ENCODE measurements around the gene TMSB15C. TPM values are rescaled to one million over a fixed set of nuclear protein-coding genes. Genes with fewer than 3 reads are reported as not detected.

The TMSB15C gene
- total and polyA plus RNA-seq, 4 donors: 1.3 to 5.4 (median 4.3) TPM

GRCh38 chrX:104105330-104106262, 29.6 kb upstream of the TMSB15C start:
- no peaks in the 10 kb centered on the region for H3K9me3 ChIP-seq (ENCODE audit: control insufficient read depth, low read length)
- WGBS, 2 donors: 45 to 48% methylated on average over 11 of the region's 11 CpGs
- H3K36me3 ChIP-seq (ENCODE audit: control insufficient read depth in 1 of 2, insufficient read depth in 2 of 2, low read length in 1 of 2): no peaks in the 10 kb centered on the region
- no peak overlapping the region for H3K4me3 ChIP-seq (ENCODE audit: low read length in 2 of 2)
- peak; percentile 42 for ATAC-seq (ENCODE audit: low FRiP score)
- no peaks in the 10 kb centered on the region for H3K27me3 ChIP-seq (ENCODE audit: control insufficient read depth in 1 of 2, insufficient read depth in 2 of 2, low read length in 1 of 2)
- intact Hi-C loops (cut with DNase I): no loop called here
- no peak overlapping the region for H3K27ac ChIP-seq (ENCODE audit: low read depth in 1 of 2, low read length in 2 of 2)
- no peaks in the 10 kb centered on the region for H3K4me1 ChIP-seq (ENCODE audit: control insufficient read depth in 1 of 2, insufficient read depth in 2 of 2, low read length in 2 of 2)
- DNase-seq: no peak

- intact Hi-C loops (cut with DNase I): no loop called here
- no peak overlapping the region for H3K27ac ChIP-seq (ENCODE audit: low read depth in 1 of 2, low read length in 2 of 2)
- no peak overlapping the region for H3K4me3 ChIP-seq (ENCODE audit: low read length in 2 of 2)
- DNase-seq (no peak), ATAC-seq (ENCODE audit: low FRiP score) (no peak)
- WGBS, 2 donors: 73 to 93% methylated on average over 10 of the region's 10 CpGs
- no peaks in the 10 kb centered on the region for H3K27me3 ChIP-seq (ENCODE audit: control insufficient read depth in 1 of 2, insufficient read depth in 2 of 2, low read length in 1 of 2)
- no peaks in the 10 kb centered on the region for H3K36me3 ChIP-seq (ENCODE audit: control insufficient read depth in 1 of 2, insufficient read depth in 2 of 2, low read length in 1 of 2)
- H3K9me3 ChIP-seq (ENCODE audit: control insufficient read depth, low read length): no peaks in the 10 kb centered on the region
- no peaks in the 10 kb centered on the region for H3K4me1 ChIP-seq (ENCODE audit: control insufficient read depth in 1 of 2, insufficient read depth in 2 of 2, low read length in 2 of 2)
Observed at GRCh38 chrX:104104676-104105075, 28.6 kb upstream of the TMSB15C start.

- Histone ChIP-seq H3K4me1 (ENCODE audit: control insufficient read depth in 1 of 2, insufficient read depth in 2 of 2, low read length in 2 of 2) (no peaks in the 10 kb centered on the region), H3K4me3 (ENCODE audit: low read length in 2 of 2) (no peak overlapping the region), H3K27me3 (ENCODE audit: control insufficient read depth in 1 of 2, insufficient read depth in 2 of 2, low read length in 1 of 2) (no peaks in the 10 kb centered on the region), H3K27ac (ENCODE audit: low read depth in 1 of 2, low read length in 2 of 2) (no peak overlapping the region), H3K9me3 (ENCODE audit: control insufficient read depth, low read length) (no peaks in the 10 kb centered on the region), H3K36me3 (ENCODE audit: control insufficient read depth in 1 of 2, insufficient read depth in 2 of 2, low read length in 1 of 2) (no peaks in the 10 kb centered on the region)
- DNase-seq: no peak
- no peak for ATAC-seq (ENCODE audit: low FRiP score)
- intact Hi-C loops (cut with DNase I): no loop called here
Observed at GRCh38 chrX:104098919-104099318, 22.9 kb upstream of the TMSB15C start.

- no peak overlapping the region for H3K4me3 ChIP-seq (ENCODE audit: low read length in 2 of 2)
- DNase-seq (no peak), ATAC-seq (ENCODE audit: low FRiP score) (no peak)
- intact Hi-C loops (cut with DNase I): no loop called here
- WGBS, 2 donors: 1 to 4% methylated on average over 4 of the region's 4 CpGs
- no peak overlapping the region for H3K27ac ChIP-seq (ENCODE audit: low read depth in 1 of 2, low read length in 2 of 2)
- H3K9me3 ChIP-seq (ENCODE audit: control insufficient read depth, low read length): no peaks in the 10 kb centered on the region
- H3K27me3 ChIP-seq (ENCODE audit: control insufficient read depth in 1 of 2, insufficient read depth in 2 of 2, low read length in 1 of 2): no peaks in the 10 kb centered on the region
- H3K36me3 ChIP-seq (ENCODE audit: control insufficient read depth in 1 of 2, insufficient read depth in 2 of 2, low read length in 1 of 2): no peaks in the 10 kb centered on the region
- no peaks in the 10 kb centered on the region for H3K4me1 ChIP-seq (ENCODE audit: control insufficient read depth in 1 of 2, insufficient read depth in 2 of 2, low read length in 2 of 2)
Observed at GRCh38 chrX:104098151-104098808, 22.2 kb upstream of the TMSB15C start.

GRCh38 chrX:104085919-104086318, 9.9 kb upstream of the TMSB15C start:
- Histone ChIP-seq H3K4me3 (ENCODE audit: low read length in 2 of 2) (no peak overlapping the region), H3K4me1 (ENCODE audit: control insufficient read depth in 1 of 2, insufficient read depth in 2 of 2, low read length in 2 of 2) (no peaks in the 10 kb centered on the region), H3K27ac (ENCODE audit: low read depth in 1 of 2, low read length in 2 of 2) (no peak overlapping the region), H3K27me3 (ENCODE audit: control insufficient read depth in 1 of 2, insufficient read depth in 2 of 2, low read length in 1 of 2) (no peaks in the 10 kb centered on the region), H3K36me3 (ENCODE audit: control insufficient read depth in 1 of 2, insufficient read depth in 2 of 2, low read length in 1 of 2) (no peaks in the 10 kb centered on the region), H3K9me3 (ENCODE audit: control insufficient read depth, low read length) (no peaks in the 10 kb centered on the region)
- ATAC-seq (ENCODE audit: low FRiP score): no peak
- no peak for DNase-seq
- 79 to 86% methylated on average over 7 of the region's 7 CpGs for WGBS, 2 donors
- intact Hi-C loops (cut with DNase I): no loop called here

- ATAC-seq (ENCODE audit: low FRiP score) (no peak), DNase-seq (no peak)
- Histone ChIP-seq H3K27ac (ENCODE audit: low read depth in 1 of 2, low read length in 2 of 2) (no peak overlapping the region), H3K4me3 (ENCODE audit: low read length in 2 of 2) (no peak overlapping the region), H3K36me3 (ENCODE audit: control insufficient read depth in 1 of 2, insufficient read depth in 2 of 2, low read length in 1 of 2) (no peaks in the 10 kb centered on the region), H3K4me1 (ENCODE audit: control insufficient read depth in 1 of 2, insufficient read depth in 2 of 2, low read length in 2 of 2) (no peaks in the 10 kb centered on the region), H3K27me3 (ENCODE audit: control insufficient read depth in 1 of 2, insufficient read depth in 2 of 2, low read length in 1 of 2) (no peaks in the 10 kb centered on the region), H3K9me3 (ENCODE audit: control insufficient read depth, low read length) (no peaks in the 10 kb centered on the region)
- intact Hi-C loops (cut with DNase I): no loop called here
- WGBS, 2 donors: 83 to 94% methylated on average over 6 to 7 of the region's 7 CpGs
Observed at GRCh38 chrX:104085477-104085876, 9.4 kb upstream of the TMSB15C start.

GRCh38 chrX:104084534-104085277, 8.7 kb upstream of the TMSB15C start:
- DNase-seq (no peak), ATAC-seq (ENCODE audit: low FRiP score) (peak; percentile 26)
- intact Hi-C loops (cut with DNase I): no loop called here
- Histone ChIP-seq H3K9me3 (ENCODE audit: control insufficient read depth, low read length) (no peaks in the 10 kb centered on the region), H3K4me1 (ENCODE audit: control insufficient read depth in 1 of 2, insufficient read depth in 2 of 2, low read length in 2 of 2) (no peaks in the 10 kb centered on the region), H3K27me3 (ENCODE audit: control insufficient read depth in 1 of 2, insufficient read depth in 2 of 2, low read length in 1 of 2) (no peaks in the 10 kb centered on the region), H3K4me3 (ENCODE audit: low read length in 2 of 2) (no peak overlapping the region), H3K27ac (ENCODE audit: low read depth in 1 of 2, low read length in 2 of 2) (no peak overlapping the region), H3K36me3 (ENCODE audit: control insufficient read depth in 1 of 2, insufficient read depth in 2 of 2, low read length in 1 of 2) (no peaks in the 10 kb centered on the region)
- 31 to 45% methylated on average over 5 of the region's 5 CpGs for WGBS, 2 donors

- intact Hi-C loops (cut with DNase I): no loop called here
- H3K9me3 ChIP-seq (ENCODE audit: control insufficient read depth, low read length): no peaks in the 10 kb centered on the region
- 78 to 84% methylated on average over 4 of the region's 4 CpGs for WGBS, 2 donors
Observed at GRCh38 chrX:104084063-104084462, 8.0 kb upstream of the TMSB15C start.

More at GRCh38 chrX:104084063-104084462, 8.0 kb upstream of the TMSB15C start:
- ATAC-seq (ENCODE audit: low FRiP score) (peak; percentile 26), DNase-seq (peak in 1 of 2 donors; percentile 67)
- no peaks in the 10 kb centered on the region for H3K36me3 ChIP-seq (ENCODE audit: control insufficient read depth in 1 of 2, insufficient read depth in 2 of 2, low read length in 1 of 2)
- H3K4me1 ChIP-seq (ENCODE audit: control insufficient read depth in 1 of 2, insufficient read depth in 2 of 2, low read length in 2 of 2): no peaks in the 10 kb centered on the region
- H3K27me3 ChIP-seq (ENCODE audit: control insufficient read depth in 1 of 2, insufficient read depth in 2 of 2, low read length in 1 of 2): no peaks in the 10 kb centered on the region
- no peak overlapping the region for H3K27ac ChIP-seq (ENCODE audit: low read depth in 1 of 2, low read length in 2 of 2)
- H3K4me3 ChIP-seq (ENCODE audit: low read length in 2 of 2): no peak overlapping the region
